NCI-H446 (cell line): Measurements from ENCODE around the gene FPR2.
A peak's percentile ranks its signal among the peaks of the same experiment; 100 is the strongest.
"Not testable (repeated sequence)": the region's sequence is repeated elsewhere in the genome, so short reads cannot be mapped to it uniquely, and the experiment has no call there.

Source experiments
- DNase-seq, 2 experiments: peaks; one replicate each; lab custom pipeline; 2025; lab: John Stamatoyannopoulos, UW

FPR2 gene

GRCh38 chr19:51805396-51805795 is 44.4 kb downstream of the FPR2 start:
- not testable (repeated sequence) for DNase-seq

DNA sequence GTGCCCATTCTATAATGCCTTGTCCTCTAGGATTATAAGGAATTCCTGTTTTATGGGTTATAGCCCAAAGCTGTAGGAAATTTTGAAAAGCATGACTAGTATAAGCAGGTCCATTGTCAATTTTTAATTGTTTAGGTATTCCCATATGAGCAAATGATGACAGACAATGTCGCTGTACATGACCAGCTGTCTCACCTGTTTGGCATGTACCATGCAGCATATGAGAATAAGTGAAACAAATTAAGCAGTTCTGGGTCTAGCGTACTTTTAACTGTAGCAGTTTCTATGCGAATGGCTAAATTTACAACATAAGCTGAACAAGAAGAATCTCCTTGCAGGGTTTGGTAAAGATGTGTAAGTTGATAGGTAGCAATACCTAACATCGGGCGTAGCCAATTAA is 45.6 kb downstream of the FPR2 start:
- DNase-seq = not testable (repeated sequence)

DNA sequence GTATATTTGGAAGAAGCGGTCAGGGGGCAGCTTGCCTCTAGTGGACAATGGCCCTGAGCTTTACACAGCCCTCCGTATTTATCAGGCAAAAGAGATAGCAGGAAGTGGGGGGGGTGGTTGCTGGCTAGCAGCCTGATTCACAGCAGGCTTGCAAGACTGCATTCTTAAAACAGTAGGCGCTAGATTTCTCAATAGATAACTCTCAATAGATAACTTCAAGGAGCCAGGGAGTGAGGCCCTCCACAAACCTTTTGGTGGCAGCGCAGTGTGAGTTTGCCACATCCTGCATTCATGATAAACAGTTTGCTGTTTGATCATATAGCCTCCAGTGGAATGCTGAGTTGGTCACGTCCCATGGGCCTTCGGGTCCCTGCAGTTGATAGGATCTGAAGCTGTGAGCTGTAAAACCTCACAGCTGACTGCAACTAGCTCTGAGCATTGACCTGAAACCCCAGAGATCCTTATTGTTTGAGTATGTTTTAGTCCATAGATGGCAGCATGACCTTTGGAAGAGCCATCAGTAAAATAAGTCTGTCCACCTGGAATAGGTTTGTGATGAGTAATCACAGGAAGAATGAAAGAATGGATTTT is 46.2 kb downstream of the FPR2 start:
- DNase-seq = no peak

GRCh38 chr19:51807925-51808324 is 46.9 kb downstream of the FPR2 start:
- no peak for DNase-seq

GRCh38 chr19:51808333-51808986 is 47.5 kb downstream of the FPR2 start:
- no peak for DNase-seq

- no peak for DNase-seq
Observed at GRCh38 chr19:51809787-51810186, 48.8 kb downstream of the FPR2 start.

DNA sequence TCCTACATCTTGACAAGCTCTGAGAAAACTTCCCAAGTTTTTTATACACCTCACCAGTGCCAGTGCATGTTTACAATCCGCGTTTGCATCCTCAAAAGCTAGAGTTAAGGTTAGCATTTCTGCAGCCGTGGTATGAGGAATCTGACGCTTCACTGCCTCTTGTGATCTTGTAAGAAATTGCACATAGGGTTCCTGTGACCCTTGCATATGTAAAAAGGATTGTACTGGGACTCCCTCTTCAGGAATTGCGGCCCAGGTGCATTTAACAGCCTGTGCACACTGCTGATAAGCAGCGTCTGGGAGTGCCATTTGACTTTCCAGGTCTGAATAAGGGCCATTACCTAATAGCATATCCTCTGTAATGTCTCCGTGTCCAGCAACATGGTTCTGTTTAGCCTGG is 49.2 kb downstream of the FPR2 start:
- DNase-seq = peak in 1 of 2 experiments; percentile 1

DNA sequence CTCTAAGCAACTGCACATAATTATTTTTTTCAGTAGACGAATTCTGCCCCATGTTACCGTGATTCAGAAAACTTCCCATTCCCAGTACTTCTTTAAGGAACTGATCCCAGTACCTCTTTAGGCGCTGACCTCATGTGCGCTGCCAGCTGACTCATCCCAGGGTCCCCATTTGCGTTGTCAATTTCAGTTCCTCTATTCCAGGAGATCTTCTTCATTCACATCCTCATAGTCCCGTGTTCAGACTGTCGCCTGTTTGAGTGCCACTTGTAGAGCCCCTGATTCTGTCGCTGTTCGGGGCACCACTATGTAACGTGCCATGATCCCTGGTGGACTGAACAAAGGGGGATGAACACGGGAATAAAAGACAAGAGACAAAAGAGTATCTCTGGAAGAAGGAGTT is 50.4 kb downstream of the FPR2 start:
- no peak for DNase-seq

GRCh38 chr19:51815043-51815442 is 54.1 kb downstream of the FPR2 start:
- DNase-seq = no peak

DNA sequence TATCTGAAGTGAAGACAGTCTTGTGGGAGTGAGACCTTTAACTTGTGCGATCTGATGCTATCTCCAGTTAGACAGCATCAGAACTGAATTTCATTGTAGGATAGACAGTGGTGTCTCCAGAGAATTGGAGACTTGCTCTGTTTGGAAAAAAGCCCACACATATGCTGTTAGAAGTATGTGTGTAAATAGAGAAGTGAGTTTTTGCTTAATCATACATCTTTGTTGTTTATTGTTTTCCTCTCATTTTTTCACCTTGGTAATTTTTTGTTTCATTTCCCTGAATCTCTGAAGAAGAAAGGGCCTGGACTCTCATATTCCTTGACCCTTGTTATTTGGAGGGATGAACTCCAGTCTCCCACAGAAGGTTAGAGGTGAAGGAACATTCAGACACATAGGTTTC is 55.7 kb downstream of the FPR2 start:
- no peak for DNase-seq

DNA sequence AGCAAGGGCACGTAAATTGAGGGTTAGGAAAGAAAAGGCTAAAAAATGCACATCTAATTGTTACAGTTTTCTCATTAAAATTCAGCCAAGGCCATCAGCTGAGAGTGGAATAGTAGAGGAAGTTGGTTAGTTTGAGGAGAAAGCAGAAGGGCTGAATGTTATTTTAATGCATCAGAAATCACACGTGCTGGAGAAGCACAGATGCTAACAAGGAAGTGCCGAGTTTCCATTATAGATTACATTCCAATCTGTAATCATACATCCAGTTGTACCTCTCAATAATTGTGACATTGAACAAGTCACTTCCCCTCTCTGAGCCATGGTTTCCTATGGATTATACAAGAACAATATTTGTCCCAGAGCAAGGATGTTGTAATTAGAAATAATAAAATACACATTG is 59.0 kb downstream of the FPR2 start:
- DNase-seq = no peak
